Mesenchymal stem cell (in vitro differentiated cells and primary cell): Measurements from ENCODE around the gene PTPRH. TPM values are rescaled to one million over a fixed set of nuclear protein-coding genes. Genes with fewer than 3 reads are reported as not detected.

Experiments
- DNase-seq: peaks from one replicate; pipeline ENCODE4 v3.0.0-alpha.2; 2013
- H2AFZ ChIP-seq: one replicate; pipeline ENCODE4 v1.6.1; 2013; ENCODE audit warnings: low read depth, mild to moderate bottlenecking, control low read depth, inconsistent platforms, low read length, moderate library complexity
- H2AK5ac ChIP-seq: 2 replicates; pipeline ENCODE4 v1.6.1; 2013; ENCODE audit warnings: low read length, moderate library complexity, mild to moderate bottlenecking, inconsistent platforms; ENCODE audit not compliant: severe bottlenecking
- H2BK120ac ChIP-seq: one replicate; pipeline ENCODE4 v1.6.1; 2013; ENCODE audit warnings: low read depth, mild to moderate bottlenecking, inconsistent platforms, low read length, moderate library complexity
- H2BK12ac ChIP-seq, 2 experiments: one replicate each; pipeline ENCODE4 v1.6.1; 2013; ENCODE audit warnings: inconsistent platforms in 2 of 2, low read length in 2 of 2, mild to moderate bottlenecking in 2 of 2, moderate library complexity in 2 of 2, control low read depth in 1 of 2
- H2BK15ac ChIP-seq: one replicate; pipeline ENCODE4 v1.6.1; 2013; ENCODE audit warnings: mild to moderate bottlenecking, low read depth, inconsistent platforms; ENCODE audit not compliant: poor library complexity, severe bottlenecking
- H2BK5ac ChIP-seq: 2 replicates; pipeline ENCODE4 v1.6.1; 2013; ENCODE audit warnings: low read depth, mild to moderate bottlenecking, low read length, control low read depth, inconsistent platforms; ENCODE audit not compliant: poor library complexity, severe bottlenecking
- H3K14ac ChIP-seq, 2 experiments: one replicate each; pipeline ENCODE4 v1.6.1; 2013; ENCODE audit warnings: inconsistent platforms in 2 of 2, low read length in 2 of 2, control low read depth in 1 of 2, mild to moderate bottlenecking in 1 of 2, moderate library complexity in 1 of 2
- H3K18ac ChIP-seq, 2 experiments: one replicate each; pipeline ENCODE4 v1.6.1; 2013; ENCODE audit warnings: inconsistent platforms in 2 of 2, low read length in 2 of 2, control low read depth in 1 of 2, low read depth in 1 of 2, mild to moderate bottlenecking in 1 of 2
- H3K23ac ChIP-seq, 2 experiments: one replicate each; pipeline ENCODE4 v1.6.1; 2013; ENCODE audit warnings: inconsistent platforms in 2 of 2, low read length in 2 of 2, mild to moderate bottlenecking in 2 of 2, moderate library complexity in 2 of 2, control low read depth in 1 of 2
- H3K27ac ChIP-seq: 2 replicates; pipeline ENCODE4 v1.5.1; 2013; ENCODE audit warnings: mild to moderate bottlenecking, moderate library complexity, low read length, control low read depth, inconsistent platforms; ENCODE audit not compliant: poor library complexity, severe bottlenecking
- H3K27me3 ChIP-seq, 2 experiments: 2 replicates each; pipeline versions ENCODE4 v1.6.1 to v1.7.0; 2013; ENCODE audit warnings: low read length in 2 of 2, mild to moderate bottlenecking in 2 of 2, moderate library complexity in 2 of 2, control low read depth in 1 of 2, inconsistent platforms in 1 of 2; ENCODE audit not compliant: control insufficient read depth in 1 of 2, insufficient read depth in 1 of 2
- H3K36me3 ChIP-seq, 2 experiments: 2 replicates each; pipeline versions ENCODE4 v1.6.1 to v1.7.0; 2013; ENCODE audit warnings: low read length in 2 of 2, control low read depth in 1 of 2, inconsistent platforms in 1 of 2, low read depth in 1 of 2, mild to moderate bottlenecking in 1 of 2; ENCODE audit not compliant: insufficient read depth in 2 of 2, control insufficient read depth in 1 of 2
- H3K4ac ChIP-seq, 2 experiments: one replicate each; pipeline ENCODE4 v1.6.1; 2013; ENCODE audit warnings: inconsistent platforms in 2 of 2, low read length in 2 of 2, mild to moderate bottlenecking in 2 of 2, moderate library complexity in 2 of 2, control low read depth in 1 of 2, low read depth in 1 of 2
- H3K4me1 ChIP-seq: 2 replicates; pipeline ENCODE4 v1.6.1; 2013; ENCODE audit warnings: low read depth, low read length, control low read depth; ENCODE audit not compliant: control insufficient read depth, insufficient read depth
- H3K4me2 ChIP-seq: 2 replicates; pipeline ENCODE4 v1.6.1; 2013; ENCODE audit warnings: low read length, mild to moderate bottlenecking, inconsistent platforms; ENCODE audit not compliant: poor library complexity, severe bottlenecking
- H3K4me3 ChIP-seq, 2 experiments: 2 replicates each; pipeline versions ENCODE4 v1.5.1 to v1.7.0; 2013; ENCODE audit warnings: low read length in 2 of 2, mild to moderate bottlenecking in 2 of 2, control low read depth in 1 of 2, low read depth in 1 of 2; ENCODE audit not compliant: insufficient read depth in 1 of 2
- H3K79me1 ChIP-seq: replicated peaks from 2 replicates; pipeline ENCODE4 v1.6.1; 2013; ENCODE audit warnings: mild to moderate bottlenecking, control low read depth, low read length, inconsistent platforms; ENCODE audit not compliant: poor library complexity, severe bottlenecking
- H3K9ac ChIP-seq: 2 replicates; pipeline ENCODE4 v1.7.0; 2013; ENCODE audit warnings: mild to moderate bottlenecking, low read length, moderate library complexity
- H3K9me3 ChIP-seq: 2 replicates; pipeline ENCODE4 v1.7.0; 2013; ENCODE audit warnings: mild to moderate bottlenecking, low read length; ENCODE audit not compliant: control insufficient read depth
- H4K8ac ChIP-seq: one replicate; pipeline ENCODE4 v1.6.1; 2013; ENCODE audit warnings: inconsistent platforms, mild to moderate bottlenecking, low read length, moderate library complexity
- H4K91ac ChIP-seq: one replicate; pipeline ENCODE4 v1.6.1; 2013; ENCODE audit warnings: mild to moderate bottlenecking, low read length, inconsistent platforms
- WGBS: methylation state at CpG from one replicate; pipeline ENCODE4 v1.1.7; 2013; ENCODE audit warnings: mixed read lengths; 5-methylcytosine and 5-hydroxymethylcytosine counted together
- small RNA-seq: library from polyadenylated mRNA; stranded (forward); fragments of <200 nt; extraction: miRNeasy Mini kit (QIAGEN cat#:217004); gene quantifications from one replicate; pipeline ENCODE3, GENCODE V24; 2013; ENCODE audit warnings: low read depth

Gene PTPRH

GRCh38 chr19:55131421-55131820, 77.9 kb downstream of the PTPRH start:
- no peak overlapping the region for H4K8ac ChIP-seq
- H3K27ac ChIP-seq: no peak overlapping the region
- no peak overlapping the region for H3K14ac ChIP-seq
- H2BK5ac ChIP-seq: no peak overlapping the region
- H4K91ac ChIP-seq: no peak overlapping the region
- no peak overlapping the region for H2BK15ac ChIP-seq
- no peak overlapping the region for H2AFZ ChIP-seq
- no peaks in the 10 kb centered on the region for H3K36me3 ChIP-seq
- H3K27me3 ChIP-seq: peaks cover 20 to 52% of the 10 kb centered on the region in 2 experiments
- no peak overlapping the region for H3K9ac ChIP-seq
- H3K4ac ChIP-seq: no peak overlapping the region
- WGBS: 89% methylated on average over 13 of the region's 16 CpGs
- no peak overlapping the region for H3K4me2 ChIP-seq
- H3K79me1 ChIP-seq: no peaks in the 10 kb centered on the region
- H2AK5ac ChIP-seq: no peak overlapping the region
- H3K9me3 ChIP-seq: no peaks in the 10 kb centered on the region
- H3K18ac ChIP-seq: no peak overlapping the region
- no peaks in the 10 kb centered on the region for H3K4me1 ChIP-seq
- no peak for DNase-seq
- no peak overlapping the region for H2BK120ac ChIP-seq
- no peak overlapping the region for H2BK12ac ChIP-seq
- no peak overlapping the region for H3K4me3 ChIP-seq
- no peak overlapping the region for H3K23ac ChIP-seq

Small RNA genes within 50 kb of the gene (small RNA-seq; reads per million reads assigned to genes)
- not detected for gene MIR6802
- not detected for gene MIR6803
- gene MIR6804: 0.86 reads per million
- not detected for gene RF01210
